NCI-H526 (cell line): ENCODE measurements around the gene NUDT9.
"Not testable (repeated sequence)": the region's sequence is repeated elsewhere in the genome, so short reads cannot be mapped to it uniquely, and the experiment has no call there.

Experiments
- DNase-seq, 2 experiments: peaks; one replicate each; lab custom pipeline; 2025; lab: John Stamatoyannopoulos, UW

Gene NUDT9

GRCh38 chr4:87462102-87462501 lies 39.7 kb downstream of the NUDT9 start:
- no peak for DNase-seq

DNA sequence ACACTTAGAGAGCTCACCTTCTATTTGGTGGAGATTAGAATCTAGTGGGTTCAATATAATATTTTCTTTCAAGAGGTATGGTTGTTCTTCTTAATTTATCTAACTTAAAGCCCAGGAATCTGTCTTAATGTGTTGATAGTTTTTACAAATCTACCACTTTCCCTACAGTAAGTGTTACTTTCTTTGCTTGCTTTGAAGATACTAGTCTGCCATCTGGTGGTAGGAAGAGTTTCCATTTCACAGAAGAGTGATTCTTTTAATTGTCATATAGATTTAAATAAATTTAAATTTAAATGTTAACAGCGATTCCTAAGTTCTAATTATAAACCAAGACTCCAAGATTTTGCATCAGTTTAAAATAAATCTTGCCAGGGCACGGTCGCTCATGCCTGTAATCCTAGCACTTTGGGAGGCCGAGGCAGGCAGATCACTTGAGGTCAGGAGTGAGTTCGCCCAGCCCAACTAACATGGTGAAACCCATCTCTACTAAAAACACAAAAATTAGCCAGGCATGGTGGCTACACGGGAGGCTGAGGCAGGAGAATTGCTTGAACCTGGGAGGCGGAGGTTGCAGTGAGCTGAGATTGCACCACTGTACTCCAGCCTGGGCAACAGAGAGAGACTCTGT lies 43.5 kb downstream of the NUDT9 start:
- DNase-seq: peak; percentile 6 to 53

DNA sequence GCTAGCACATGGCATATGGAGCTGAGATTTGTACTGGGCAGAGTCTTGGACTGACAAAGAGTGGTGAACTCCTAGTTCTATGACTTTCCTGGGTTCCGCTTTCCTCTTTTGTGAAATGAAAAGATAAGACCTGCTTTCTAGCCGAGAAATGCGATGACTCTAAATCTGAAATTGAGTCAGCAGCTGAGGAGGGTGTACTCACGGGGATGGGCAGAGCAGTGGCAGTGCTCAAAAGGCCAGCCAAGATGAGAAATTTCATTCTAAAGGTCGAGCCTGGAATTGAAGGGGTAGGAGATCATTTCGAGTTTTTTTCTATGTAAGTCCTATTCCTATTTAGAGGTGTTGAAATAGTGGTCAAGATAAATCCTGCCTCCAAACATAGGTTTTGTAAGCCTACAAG lies 47.0 kb downstream of the NUDT9 start:
- no peak for DNase-seq

DNA sequence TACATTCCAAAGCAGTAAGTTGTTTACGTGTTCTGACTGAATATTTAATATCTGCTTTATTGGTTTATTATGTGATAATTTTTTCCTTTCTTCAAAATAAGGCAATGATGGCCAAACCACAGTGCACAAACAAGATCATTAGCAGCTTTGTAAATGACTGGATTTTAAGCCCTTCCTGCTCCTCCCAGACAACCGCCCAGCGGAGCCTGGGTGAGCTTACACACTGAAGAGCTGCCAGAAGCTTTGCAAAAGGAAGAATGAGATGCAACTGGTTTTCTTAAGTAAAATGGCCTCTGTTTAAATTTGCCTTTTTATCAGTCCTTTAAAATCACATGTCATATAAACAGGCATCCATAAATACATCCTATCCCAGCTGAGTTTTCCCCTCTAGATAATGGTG lies 54.6 kb downstream of the NUDT9 start:
- DNase-seq: no peak

GRCh38 chr4:87478732-87479250 lies 56.4 kb downstream of the NUDT9 start:
- no peak for DNase-seq

DNA sequence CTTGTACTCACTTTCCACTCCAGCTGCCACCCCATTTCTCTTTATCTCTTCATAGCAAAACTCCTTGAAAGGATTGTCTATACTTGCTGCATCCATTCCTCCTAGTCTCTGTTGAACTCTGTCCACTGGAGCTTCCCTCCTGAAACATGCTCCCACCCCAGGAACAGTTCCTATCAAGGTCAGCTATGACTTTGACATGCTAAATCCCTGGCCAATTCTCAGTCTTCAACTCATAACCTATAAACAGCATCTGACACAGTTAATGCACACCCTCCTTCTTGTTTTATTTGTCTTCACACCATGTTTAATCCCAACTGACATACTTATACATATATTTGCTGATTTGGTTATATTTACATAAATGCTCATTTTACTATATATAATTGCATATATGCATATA lies 59.0 kb downstream of the NUDT9 start:
- DNase-seq: no peak

GRCh38 chr4:87483247-87483646 lies 60.9 kb downstream of the NUDT9 start:
- not testable (repeated sequence) for DNase-seq

- DNase-seq: not testable (repeated sequence)
Observed at GRCh38 chr4:87488666-87489065, 66.3 kb downstream of the NUDT9 start.

DNA sequence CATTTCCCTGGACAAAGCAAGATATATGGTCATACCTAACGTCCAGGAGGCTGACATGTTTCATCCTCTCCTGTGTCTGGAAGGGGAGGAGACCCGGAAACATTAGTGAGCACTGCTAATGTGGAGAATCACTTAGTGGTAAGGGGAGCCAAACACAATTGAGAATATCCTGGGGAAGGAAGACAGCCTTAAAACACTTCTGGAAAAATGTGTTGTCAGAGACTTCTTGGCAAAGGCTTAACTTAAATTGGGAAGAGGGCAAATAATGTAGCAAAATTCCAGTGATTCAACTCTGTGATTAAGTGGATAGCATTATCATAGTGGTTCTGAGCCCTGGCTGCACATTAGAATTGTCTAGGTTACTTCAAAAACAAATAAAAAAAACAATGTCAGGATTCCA lies 67.3 kb downstream of the NUDT9 start:
- DNase-seq: no peak

DNA sequence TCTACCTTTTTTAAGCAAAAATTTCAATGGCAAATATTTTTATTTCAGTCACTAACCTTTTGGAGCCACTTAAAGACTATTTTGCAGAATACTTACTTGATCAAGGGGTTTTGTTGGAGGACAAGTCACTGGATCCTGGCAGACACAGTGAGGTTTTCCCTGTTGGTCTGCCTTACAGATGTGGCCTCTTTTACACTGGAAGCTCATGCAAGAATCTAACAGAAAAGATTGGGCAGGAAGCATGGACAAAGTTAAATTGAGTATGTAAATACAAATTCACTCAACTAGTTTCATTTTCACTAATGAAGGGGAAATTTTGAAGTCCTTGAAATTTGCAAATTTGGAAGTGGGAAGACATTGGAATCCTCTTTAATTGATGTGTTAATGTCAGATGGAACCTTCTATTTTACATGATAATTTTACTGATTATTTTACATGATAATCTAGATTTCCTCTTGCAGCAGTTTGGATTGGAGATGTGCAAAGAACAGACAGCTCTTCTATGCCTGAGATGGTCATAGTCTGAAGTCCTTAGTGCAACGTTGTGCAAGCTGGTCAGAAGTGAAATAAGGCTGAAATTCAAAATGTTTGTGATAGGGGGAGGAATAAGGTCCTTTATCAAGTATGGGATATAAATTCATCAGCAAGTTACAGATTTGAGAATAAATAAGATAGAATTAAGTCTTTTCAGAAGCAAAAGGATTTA lies 68.4 kb downstream of the NUDT9 start:
- DNase-seq: no peak

- DNase-seq: no peak
Observed at GRCh38 chr4:87491436-87491835, 69.1 kb downstream of the NUDT9 start.

GRCh38 chr4:87491851-87492250 lies 69.5 kb downstream of the NUDT9 start:
- not testable (repeated sequence) for DNase-seq

GRCh38 chr4:87493115-87493514 lies 70.7 kb downstream of the NUDT9 start:
- DNase-seq: no peak

GRCh38 chr4:87497159-87497558 lies 74.8 kb downstream of the NUDT9 start:
- no peak for DNase-seq

GRCh38 chr4:87497578-87497977 lies 75.2 kb downstream of the NUDT9 start:
- no peak for DNase-seq

DNA sequence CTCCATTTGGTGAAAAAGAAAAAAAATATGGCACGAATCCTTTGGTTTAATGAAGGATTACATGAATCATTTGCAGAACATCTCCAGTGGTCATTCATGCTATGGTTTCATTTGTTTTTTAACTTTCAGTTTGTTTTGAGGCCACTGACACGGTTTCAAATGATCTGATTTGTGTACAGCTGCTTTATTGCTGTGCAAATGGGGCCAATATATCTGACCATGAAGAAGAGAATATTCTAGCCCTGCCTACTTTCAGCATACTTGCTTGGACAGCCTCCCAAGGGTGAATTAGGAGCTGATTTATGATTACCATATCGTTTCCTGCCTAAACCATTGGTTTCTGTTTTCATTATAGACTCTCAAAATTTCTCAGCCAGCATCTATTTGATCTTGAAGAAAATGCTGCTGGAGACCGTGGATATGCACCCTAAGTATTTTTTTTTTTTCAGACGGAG lies 76.1 kb downstream of the NUDT9 start:
- DNase-seq: peak; percentile 14 to 48

DNA sequence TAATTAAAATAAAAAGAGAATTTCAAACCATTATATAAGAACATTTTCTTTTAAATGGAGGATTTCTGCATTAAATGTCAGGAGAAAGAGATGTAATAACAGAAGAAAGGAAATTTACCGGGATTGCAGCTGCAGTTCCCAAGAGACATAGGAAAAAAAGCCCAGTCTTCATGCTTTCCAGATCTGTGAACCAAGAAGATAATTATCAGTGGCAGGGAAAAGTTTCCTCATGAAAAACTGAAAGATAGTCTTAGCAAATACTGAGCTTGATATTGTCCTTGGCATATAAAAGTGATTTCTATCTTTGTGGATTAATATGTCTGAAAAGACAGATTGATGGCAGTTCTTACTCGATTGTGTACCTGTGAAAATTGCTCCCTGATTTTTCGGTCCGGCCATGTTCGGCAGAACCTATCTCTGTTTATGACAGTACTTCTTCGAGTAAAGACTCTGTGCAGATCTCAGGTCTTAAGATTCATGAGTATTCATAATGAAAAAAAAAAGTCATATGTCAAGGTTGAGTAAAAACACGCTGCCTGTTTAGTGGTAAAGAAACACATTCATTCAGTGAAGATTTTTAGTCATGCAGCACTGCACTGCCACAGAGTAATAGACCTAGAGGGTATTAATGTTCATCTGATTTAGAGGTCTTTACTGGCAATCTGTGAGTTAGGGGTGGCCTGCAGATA lies 77.2 kb downstream of the NUDT9 start:
- DNase-seq: no peak

- DNase-seq: no peak
Observed at GRCh38 chr4:87500092-87500462, 77.7 kb downstream of the NUDT9 start.

DNA sequence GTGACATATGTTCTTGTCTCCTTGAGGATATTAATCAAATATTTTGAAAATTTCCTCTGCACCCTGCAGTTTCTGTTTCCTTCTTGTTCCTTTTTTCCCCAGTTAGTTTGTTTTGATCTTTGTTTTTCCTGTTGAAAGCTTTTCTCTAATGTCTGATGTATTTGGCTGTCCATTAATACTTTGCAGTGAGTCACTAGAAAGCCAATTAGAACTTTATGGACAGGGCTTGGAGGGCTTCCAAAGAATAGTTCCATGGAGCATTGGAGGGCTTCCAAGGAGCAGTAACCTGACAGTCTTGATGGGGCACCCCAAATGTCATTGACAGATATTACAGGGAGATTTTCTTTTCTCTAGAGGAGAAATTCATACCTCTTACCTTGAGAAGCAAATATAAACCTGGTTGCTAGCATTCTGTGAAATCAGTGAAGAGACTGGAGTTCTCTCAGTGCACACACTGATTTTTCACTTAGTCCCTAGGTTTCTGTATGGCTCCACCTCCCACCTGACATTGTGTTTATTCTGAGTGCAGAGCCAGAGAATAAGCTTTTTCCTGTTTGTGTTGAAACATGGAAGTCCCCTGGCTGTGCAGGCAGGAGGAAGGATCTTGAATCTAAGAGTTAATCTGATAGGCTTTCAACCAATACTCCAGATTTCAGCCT lies 80.3 kb downstream of the NUDT9 start:
- no peak for DNase-seq

DNA sequence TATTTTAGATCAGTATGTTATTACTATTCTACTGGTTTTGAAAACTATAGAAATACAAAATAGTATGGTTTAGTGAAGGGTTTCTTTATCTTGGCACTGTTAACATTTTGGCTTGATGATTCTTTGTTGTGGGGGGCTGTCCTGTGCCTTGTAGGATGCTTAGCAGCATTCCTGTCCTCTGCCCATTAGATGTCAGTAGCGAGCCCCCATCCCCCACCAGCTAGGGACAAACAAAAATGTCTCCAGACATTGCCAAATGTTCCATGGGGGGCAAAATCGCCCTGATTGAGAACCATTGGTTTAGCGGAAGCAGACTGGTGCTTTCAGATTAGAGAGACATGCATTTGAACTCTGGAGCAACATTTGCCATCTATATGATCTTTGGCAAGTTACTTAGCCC lies 83.5 kb downstream of the NUDT9 start:
- no peak for DNase-seq

DNA sequence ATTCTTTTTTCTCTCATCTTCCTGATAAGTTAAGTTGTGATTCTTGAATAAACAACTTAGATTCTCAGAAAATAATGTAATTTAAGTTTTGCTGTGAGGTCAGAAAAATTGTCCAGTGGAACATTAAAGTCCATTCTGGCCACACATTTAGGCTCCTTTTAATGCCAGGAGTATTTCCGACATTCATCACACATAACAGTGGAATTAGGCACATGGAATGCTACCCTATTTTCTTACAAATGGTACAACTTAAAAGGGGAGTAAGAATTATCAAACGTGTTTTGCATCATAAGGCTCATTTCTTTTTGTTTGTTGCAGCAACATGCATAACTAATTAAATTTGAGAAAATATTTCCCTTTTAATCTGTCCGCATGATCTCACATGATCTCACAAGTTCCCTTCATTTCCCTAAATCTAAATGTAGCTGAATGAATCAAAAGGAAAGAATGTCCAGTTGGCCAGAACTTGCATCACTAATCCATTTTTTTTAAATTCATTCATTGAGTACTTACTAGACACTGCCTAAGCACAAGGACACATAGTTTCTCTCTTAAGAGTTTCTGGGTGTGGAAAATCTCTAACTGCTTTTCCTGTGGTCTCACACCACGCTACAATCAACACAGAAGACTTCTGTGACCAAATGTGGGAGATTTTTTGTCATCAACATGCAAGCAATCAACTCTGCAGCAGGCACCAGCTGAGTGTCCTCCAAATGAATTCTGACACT lies 84.8 kb downstream of the NUDT9 start:
- DNase-seq: no peak
